Neural progenitor cell (in vitro differentiated cells): Measurements from ENCODE around the gene TGFB2. TPM values are rescaled to one million over a fixed set of nuclear protein-coding genes. Genes with fewer than 3 reads are reported as not detected.

Experiments used
- DNase-seq: peaks from one replicate; pipeline ENCODE4 v3.0.0-alpha.2; 2016; ENCODE audit warnings: low spot score
- H2AFZ ChIP-seq: fragments of 200-600 bp; sonication (generic); replicated peaks from 2 replicates; pipeline ENCODE4 v1.6.1; 2016; ENCODE audit warnings: antibody characterized with exemption
- H3F3A ChIP-seq: fragments of 200-600 bp; sonication (generic); 2 replicates; pipeline ENCODE4 v1.6.1; 2016; ENCODE audit warnings: antibody characterized with exemption, low read depth
- H3K27ac ChIP-seq: fragments of 200-600 bp; sonication (generic); 2 replicates; pipeline ENCODE4 v1.5.1; 2016; ENCODE audit warnings: mild to moderate bottlenecking
- H3K27me3 ChIP-seq: fragments of 200-600 bp; sonication (generic); 2 replicates; pipeline ENCODE4 v1.6.1; 2016; ENCODE audit warnings: mild to moderate bottlenecking, moderate library complexity
- H3K36me3 ChIP-seq: fragments of 200-600 bp; sonication (generic); 2 replicates; pipeline ENCODE4 v1.5.1; 2016
- H3K4me1 ChIP-seq: fragments of 200-600 bp; sonication (generic); 2 replicates; pipeline ENCODE4 v1.6.1; 2016; ENCODE audit warnings: mixed run types
- H3K4me2 ChIP-seq: fragments of 200-600 bp; sonication (generic); 2 replicates; pipeline ENCODE4 v1.6.1; 2016
- H3K4me3 ChIP-seq: fragments of 200-600 bp; sonication (generic); 2 replicates; pipeline ENCODE4 v1.5.1; 2016
- H3K79me2 ChIP-seq: fragments of 200-600 bp; sonication (generic); 2 replicates; pipeline ENCODE4 v1.6.1; 2016; ENCODE audit warnings: low read depth
- H3K9ac ChIP-seq: fragments of 200-600 bp; sonication (generic); 2 replicates; pipeline ENCODE4 v1.6.1; 2016
- H3K9me3 ChIP-seq: fragments of 200-600 bp; sonication (generic); 2 replicates; pipeline ENCODE4 v1.5.1; 2016; ENCODE audit warnings: low read depth
- H4K20me1 ChIP-seq: fragments of 200-600 bp; sonication (generic); 2 replicates; pipeline ENCODE4 v1.6.1; 2016; ENCODE audit warnings: low read depth
- H3K27ac Mint-ChIP-seq: 3 replicates; pipeline ENCODE4 v1.8.0; 2021; ENCODE audit warnings: mixed read lengths
- H3K27me3 Mint-ChIP-seq: 2 replicates; pipeline ENCODE4 v1.8.0; 2022; ENCODE audit warnings: low read depth, mild to moderate bottlenecking, inconsistent platforms, moderate library complexity, mixed read lengths; ENCODE audit not compliant: insufficient read depth
- H3K36me3 Mint-ChIP-seq: 3 replicates; pipeline ENCODE4 v1.8.0; 2021; ENCODE audit warnings: mixed read lengths
- H3K4me1 Mint-ChIP-seq: 3 replicates; pipeline ENCODE4 v1.8.0; 2021; ENCODE audit warnings: mixed read lengths
- H3K4me3 Mint-ChIP-seq: 3 replicates; pipeline ENCODE4 v1.8.0; 2021; ENCODE audit warnings: mild to moderate bottlenecking, moderate library complexity, mixed read lengths
- H3K9me3 Mint-ChIP-seq: 3 replicates; pipeline ENCODE4 v1.8.0; 2020; ENCODE audit warnings: mixed read lengths
- CTCF ChIP-seq: fragments of 200-600 bp; sonication (generic); IDR thresholded peaks from 2 replicates; pipeline ENCODE4 v1.5.1; 2017; ENCODE audit warnings: antibody characterized with exemption, mild to moderate bottlenecking
- EZH2 ChIP-seq: fragments of 200-600 bp; sonication (generic); IDR thresholded peaks from 2 replicates; pipeline ENCODE4 v1.6.1; 2017; ENCODE audit warnings: antibody characterized with exemption, mild to moderate bottlenecking, moderate library complexity
- EZH2phosphoT487 ChIP-seq: fragments of 200-600 bp; sonication (generic); IDR thresholded peaks from 2 replicates; pipeline ENCODE4 v1.6.1; 2017; ENCODE audit warnings: antibody characterized with exemption
- total RNA-seq: library from RNA; depleted of rRNA; stranded (reverse); fragments of >200 nt; gene quantifications from 2 replicates; pipeline ENCODE4 v1.2.3, GENCODE V29; 2015; ENCODE audit warnings: low replicate concordance

The TGFB2 gene
- total RNA-seq, 1 donor from 2014 or later = 1.9 TPM

GRCh38 chr1:218297867-218298266 lies 47.3 kb upstream of the TGFB2 start:
- Mint-ChIP-seq H3K27me3 (no peaks in the 10 kb centered on the region), H3K27ac (no peak overlapping the region), H3K4me3 (no peak overlapping the region), H3K36me3 (no peaks in the 10 kb centered on the region), H3K4me1 (no peaks in the 10 kb centered on the region), H3K9me3 (no peaks in the 10 kb centered on the region)
- peak overlapping the region; percentile 72 for H3K27ac ChIP-seq
- no peak overlapping the region for H3K9ac ChIP-seq
- peaks cover 37% of the 10 kb centered on the region for H3F3A ChIP-seq
- H2AFZ ChIP-seq = no peak overlapping the region
- no peaks in the 10 kb centered on the region for H4K20me1 ChIP-seq
- peaks cover 89% of the 10 kb centered on the region for H3K79me2 ChIP-seq
- peaks cover 47% of the 10 kb centered on the region for H3K4me1 ChIP-seq
- no peak overlapping the region for H3K4me2 ChIP-seq
- H3K9me3 ChIP-seq = no peaks in the 10 kb centered on the region
- H3K36me3 ChIP-seq = no peaks in the 10 kb centered on the region
- no peak for DNase-seq
- H3K4me3 ChIP-seq = no peak overlapping the region
- no peaks in the 10 kb centered on the region for H3K27me3 ChIP-seq
- TF ChIP-seq EZH2phosphoT487 (no peak), EZH2 (no peak), CTCF (no peak)

- no peaks in the 10 kb centered on the region for H3K9me3 Mint-ChIP-seq
- Histone ChIP-seq H3K9ac (no peak overlapping the region), H3K4me2 (no peak overlapping the region)
Observed at GRCh38 chr1:218298398-218298797, 46.7 kb upstream of the TGFB2 start.

GRCh38 chr1:218299416-218299815 lies 45.7 kb upstream of the TGFB2 start:
- peaks cover 78% of the 10 kb centered on the region for H3K79me2 ChIP-seq
- no peaks in the 10 kb centered on the region for H3K27me3 ChIP-seq
- H3F3A ChIP-seq = peaks cover 37% of the 10 kb centered on the region
- no peaks in the 10 kb centered on the region for H3K36me3 ChIP-seq
- Mint-ChIP-seq H3K4me1 (no peaks in the 10 kb centered on the region), H3K4me3 (no peak overlapping the region), H3K36me3 (no peaks in the 10 kb centered on the region), H3K27me3 (no peaks in the 10 kb centered on the region), H3K9me3 (no peaks in the 10 kb centered on the region), H3K27ac (no peak overlapping the region)
- H4K20me1 ChIP-seq = no peaks in the 10 kb centered on the region
- H3K4me3 ChIP-seq = no peak overlapping the region
- peak overlapping the region; percentile 84 for H3K27ac ChIP-seq
- no peaks in the 10 kb centered on the region for H3K9me3 ChIP-seq
- H3K4me1 ChIP-seq = peaks cover 52% of the 10 kb centered on the region
- TF ChIP-seq CTCF = peak; percentile 59
- no peak for TF ChIP-seq EZH2phosphoT487
- no peak overlapping the region for H3K4me2 ChIP-seq
- H3K9ac ChIP-seq = no peak overlapping the region
- no peak overlapping the region for H2AFZ ChIP-seq
- peak; percentile 51 for DNase-seq

More at GRCh38 chr1:218298398-218298797, 46.7 kb upstream of the TGFB2 start:
- Histone ChIP-seq H3K4me1 (peaks cover 47% of the 10 kb centered on the region), H4K20me1 (no peaks in the 10 kb centered on the region), H3K36me3 (no peaks in the 10 kb centered on the region), H3F3A (peaks cover 37% of the 10 kb centered on the region), H3K27ac (peak overlapping the region; percentile 72), H3K27me3 (no peaks in the 10 kb centered on the region), H3K4me3 (no peak overlapping the region), H3K9me3 (no peaks in the 10 kb centered on the region), H3K79me2 (peaks cover 86% of the 10 kb centered on the region), H2AFZ (no peak overlapping the region)
- no peak for TF ChIP-seq EZH2phosphoT487
- no peak for TF ChIP-seq EZH2
- no peak for TF ChIP-seq CTCF
- H3K4me3 Mint-ChIP-seq = no peak overlapping the region
- H3K36me3 Mint-ChIP-seq = no peaks in the 10 kb centered on the region
- no peak overlapping the region for H3K27ac Mint-ChIP-seq
- no peaks in the 10 kb centered on the region for H3K27me3 Mint-ChIP-seq
- DNase-seq = no peak
- H3K4me1 Mint-ChIP-seq = no peaks in the 10 kb centered on the region
